ACC112 (cell line): ENCODE data around the gene FAM81B.
"Not testable (repeated sequence)": the region's sequence is repeated elsewhere in the genome, so short reads cannot be mapped to it uniquely, and the experiment has no call there.

Experiments
- H2AFZ ChIP-seq: fragments of 200-600 bp; sonication (generic); one replicate; pipeline ENCODE4 v1.6.0; 2017; ENCODE audit warnings: antibody characterized with exemption, low read length; ENCODE audit not compliant: unreplicated experiment
- H3K27ac ChIP-seq: fragments of 200-600 bp; sonication (generic); 2 replicates; pipeline ENCODE4 v1.5.1; 2014; ENCODE audit warnings: low read depth, mild to moderate bottlenecking, antibody characterized with exemption, low read length, moderate library complexity
- H3K27me3 ChIP-seq: fragments of 200-600 bp; sonication (generic); 2 replicates; pipeline ENCODE4 v1.6.1; 2014; ENCODE audit warnings: mild to moderate bottlenecking, antibody characterized with exemption, low read length, moderate library complexity, mixed read lengths; ENCODE audit not compliant: insufficient read depth
- H3K36me3 ChIP-seq: fragments of 200-600 bp; sonication (generic); 2 replicates; pipeline ENCODE4 v1.6.1; 2016; ENCODE audit warnings: mild to moderate bottlenecking, antibody characterized with exemption, low read length, moderate library complexity, mixed read lengths; ENCODE audit not compliant: insufficient read depth
- H3K4me1 ChIP-seq: fragments of 200-600 bp; sonication (generic); one replicate; pipeline ENCODE4 v1.6.1; 2016; ENCODE audit warnings: low read length, mixed read lengths; ENCODE audit not compliant: insufficient read depth, unreplicated experiment, control insufficient read depth
- H3K4me3 ChIP-seq: fragments of 200-600 bp; sonication (generic); 2 replicates; pipeline ENCODE4 v1.5.1; 2014; ENCODE audit warnings: mild to moderate bottlenecking, low read depth, low read length
- H3K79me2 ChIP-seq: fragments of 200-600 bp; sonication (generic); one replicate; pipeline ENCODE4 v1.6.0; 2016; ENCODE audit warnings: low read length; ENCODE audit not compliant: control insufficient read depth, unreplicated experiment, insufficient read depth

FAM81B gene, protein sequence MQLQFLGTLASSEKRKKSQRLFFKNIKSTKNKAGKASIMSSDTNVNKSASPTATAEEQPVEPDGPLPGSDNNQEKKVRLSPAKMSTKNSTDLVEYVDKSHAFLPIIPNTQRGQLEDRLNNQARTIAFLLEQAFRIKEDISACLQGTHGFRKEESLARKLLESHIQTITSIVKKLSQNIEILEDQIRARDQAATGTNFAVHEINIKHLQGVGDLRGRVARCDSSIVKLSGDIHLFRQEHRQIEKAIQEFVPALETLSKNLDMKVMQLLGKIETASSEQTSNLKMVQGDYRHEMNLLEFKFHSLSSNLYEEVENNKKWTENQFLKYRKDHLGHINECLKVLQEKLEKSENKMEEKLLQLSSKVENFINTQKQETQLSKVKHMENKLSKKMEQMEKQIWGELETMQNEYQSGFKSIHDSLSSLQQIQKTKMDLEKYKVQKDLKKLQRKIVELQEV

GRCh38 chr5:95390812-95391492 lies at the start of gene FAM81B:
Gene FAM81B, plus strand, starts transcription at chr5:95391366. Its CDS starts 24 bp downstream, at chr5:95391390.
- Histone ChIP-seq H3K4me1 (no peaks in the 10 kb centered on the region), H3K36me3 (no peaks in the 10 kb centered on the region), H3K27ac (peak within 1 kb of the TSS; percentile 13; the same call in 1 of the 2 replicates), H3K79me2 (no peaks in the 10 kb centered on the region), H3K27me3 (no peaks in the 10 kb centered on the region), H2AFZ (no peak within 1 kb of the TSS), H3K4me3 (no peak within 1 kb of the TSS)

GRCh38 chr5:95341444-95341843 lies 49.7 kb upstream of the FAM81B start:
- not testable (repeated sequence) for H2AFZ ChIP-seq, H3K4me3 ChIP-seq, H3K36me3 ChIP-seq, H3K27ac ChIP-seq, H3K79me2 ChIP-seq, H3K27me3 ChIP-seq, H3K4me1 ChIP-seq

GRCh38 chr5:95347506-95348120 lies 43.6 kb upstream of the FAM81B start:
- Histone ChIP-seq H3K27me3 (peaks cover 42% of the 10 kb centered on the region), H3K27ac (no peak overlapping the region), H3K79me2 (no peaks in the 10 kb centered on the region), H3K4me1 (no peaks in the 10 kb centered on the region), H3K36me3 (no peaks in the 10 kb centered on the region), H3K4me3 (no peak overlapping the region), H2AFZ (no peak overlapping the region)

GRCh38 chr5:95350631-95351030 lies 40.5 kb upstream of the FAM81B start:
- no peak overlapping the region for H3K4me3 ChIP-seq
- no peaks in the 10 kb centered on the region for H3K36me3 ChIP-seq
- H3K27ac ChIP-seq = no peak overlapping the region

DNA sequence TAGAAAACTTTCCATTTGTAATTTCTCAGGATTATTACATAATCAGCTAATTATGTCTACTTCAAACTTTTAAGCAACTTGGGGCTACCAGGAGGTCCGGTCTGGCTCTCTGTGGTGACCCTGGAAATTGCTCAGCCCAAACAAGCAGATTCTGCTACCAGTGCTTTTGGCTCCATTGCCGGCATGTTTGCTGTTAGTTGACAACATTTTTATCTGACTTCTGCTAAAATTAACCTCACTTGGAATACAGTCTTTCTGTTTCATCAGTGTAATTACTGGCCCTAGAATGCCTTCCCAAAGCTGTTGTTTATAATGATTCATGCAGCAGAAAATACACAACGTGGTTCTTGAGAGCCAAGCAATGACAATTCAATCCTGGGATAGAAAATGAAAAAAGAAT lies 38.5 kb upstream of the FAM81B start:
- Histone ChIP-seq H3K4me1 (no peaks in the 10 kb centered on the region), H3K27ac (no peak overlapping the region), H2AFZ (no peak overlapping the region), H3K79me2 (no peaks in the 10 kb centered on the region), H3K36me3 (no peaks in the 10 kb centered on the region), H3K4me3 (no peak overlapping the region), H3K27me3 (peaks cover 55% of the 10 kb centered on the region)

More at GRCh38 chr5:95350631-95351030, 40.5 kb upstream of the FAM81B start:
- Histone ChIP-seq H3K4me1 (no peaks in the 10 kb centered on the region), H3K79me2 (no peaks in the 10 kb centered on the region), H3K27me3 (peaks cover 50% of the 10 kb centered on the region), H2AFZ (no peak overlapping the region)

DNA sequence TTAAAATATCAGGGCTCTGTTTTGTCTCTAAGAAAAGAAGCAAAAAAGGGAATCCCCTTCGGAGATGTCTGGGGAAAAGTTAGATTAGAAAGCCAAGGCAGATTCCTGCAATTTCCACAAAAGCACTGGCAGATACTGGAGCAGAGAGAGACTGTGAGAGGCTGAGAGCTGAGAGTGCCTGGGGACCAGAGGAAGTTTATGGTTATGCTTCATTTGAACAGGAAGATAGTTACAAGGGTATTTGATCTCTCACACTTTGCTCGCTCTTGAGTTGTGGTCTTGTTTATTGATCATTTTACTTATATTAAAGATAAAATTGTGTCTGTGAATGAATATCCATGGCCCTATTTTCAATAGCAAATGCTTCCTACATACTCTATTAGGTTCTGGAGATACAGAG lies 32.8 kb upstream of the FAM81B start:
- no peak overlapping the region for H2AFZ ChIP-seq
- H3K79me2 ChIP-seq = no peaks in the 10 kb centered on the region
- no peak overlapping the region for H3K4me3 ChIP-seq
- H3K27ac ChIP-seq = no peak overlapping the region
- H3K27me3 ChIP-seq = peaks cover 32% of the 10 kb centered on the region
- no peaks in the 10 kb centered on the region for H3K4me1 ChIP-seq
- H3K36me3 ChIP-seq = no peaks in the 10 kb centered on the region

GRCh38 chr5:95358848-95359247 lies 32.3 kb upstream of the FAM81B start:
- Histone ChIP-seq H3K4me1 (no peaks in the 10 kb centered on the region), H3K27me3 (peaks cover 35% of the 10 kb centered on the region), H2AFZ (no peak overlapping the region), H3K4me3 (no peak overlapping the region), H3K36me3 (no peaks in the 10 kb centered on the region), H3K27ac (no peak overlapping the region), H3K79me2 (no peaks in the 10 kb centered on the region)

DNA sequence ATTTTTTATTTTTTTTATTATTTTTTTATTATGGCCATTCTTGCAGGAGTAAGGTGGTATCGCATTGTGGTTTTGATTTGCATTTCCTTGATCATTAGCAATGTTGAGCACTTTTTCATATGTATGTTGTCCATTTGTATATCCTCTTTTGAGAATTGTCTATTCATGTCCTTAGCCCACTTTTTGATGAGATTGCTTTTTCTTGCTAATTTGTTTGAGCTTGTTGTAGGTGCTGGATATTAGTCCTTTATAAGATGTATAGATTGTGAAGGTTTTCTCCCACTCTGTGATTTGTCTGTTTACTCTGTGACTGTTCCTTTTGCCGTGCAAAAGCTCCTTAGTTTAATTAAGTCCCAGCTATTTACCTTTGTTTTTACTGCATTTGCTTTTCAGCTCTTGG lies 30.5 kb upstream of the FAM81B start:
- H3K79me2 ChIP-seq, H3K4me1 ChIP-seq, H3K4me3 ChIP-seq, H3K36me3 ChIP-seq, H2AFZ ChIP-seq, H3K27ac ChIP-seq: not testable (repeated sequence)
- peaks cover 37% of the 10 kb centered on the region for H3K27me3 ChIP-seq

DNA sequence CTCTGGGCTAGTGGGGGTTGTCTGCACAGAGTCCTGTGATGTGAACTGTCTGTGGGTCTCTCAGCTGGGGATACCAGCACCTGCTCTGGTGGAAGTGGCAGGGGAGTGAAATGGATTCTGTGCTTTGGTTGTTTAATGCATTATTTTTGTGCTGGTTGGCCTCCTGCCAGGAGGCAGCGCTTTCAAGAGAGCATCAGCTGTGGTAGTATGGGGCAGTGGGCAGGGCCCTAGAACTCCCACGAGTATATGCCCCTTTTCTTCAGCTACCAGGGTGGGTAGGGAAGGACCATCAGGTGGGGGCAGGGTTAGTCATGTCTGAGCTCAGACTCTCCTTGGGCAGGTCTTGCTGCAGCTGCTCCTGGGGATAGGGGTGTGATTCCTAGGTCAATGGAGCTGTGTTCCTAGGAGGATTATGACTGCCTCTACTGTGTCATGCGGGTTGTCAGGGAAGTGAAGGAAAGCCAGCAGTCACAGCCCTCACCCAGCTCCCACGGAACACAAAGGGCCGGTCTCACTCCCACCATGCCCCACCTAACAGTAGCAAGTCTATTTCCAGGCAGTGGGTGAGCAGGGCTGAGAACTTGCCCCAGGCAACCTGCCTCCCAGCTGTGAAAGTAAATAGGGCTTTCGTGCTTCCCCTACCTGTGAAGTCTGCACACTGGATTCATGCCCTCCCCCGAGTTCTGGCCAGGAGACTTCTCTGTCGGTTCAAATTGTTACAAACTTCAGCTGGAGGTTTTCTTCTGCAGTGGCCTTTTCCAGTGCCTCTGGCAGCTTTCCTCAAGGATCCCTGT lies 25.7 kb upstream of the FAM81B start:
- Histone ChIP-seq H3K4me3 (no peak overlapping the region), H3K79me2 (no peaks in the 10 kb centered on the region), H3K27ac (no peak overlapping the region), H3K4me1 (no peaks in the 10 kb centered on the region), H3K27me3 (peaks cover 23% of the 10 kb centered on the region; the same call in 1 of the 2 replicates), H3K36me3 (no peaks in the 10 kb centered on the region), H2AFZ (no peak overlapping the region)

DNA sequence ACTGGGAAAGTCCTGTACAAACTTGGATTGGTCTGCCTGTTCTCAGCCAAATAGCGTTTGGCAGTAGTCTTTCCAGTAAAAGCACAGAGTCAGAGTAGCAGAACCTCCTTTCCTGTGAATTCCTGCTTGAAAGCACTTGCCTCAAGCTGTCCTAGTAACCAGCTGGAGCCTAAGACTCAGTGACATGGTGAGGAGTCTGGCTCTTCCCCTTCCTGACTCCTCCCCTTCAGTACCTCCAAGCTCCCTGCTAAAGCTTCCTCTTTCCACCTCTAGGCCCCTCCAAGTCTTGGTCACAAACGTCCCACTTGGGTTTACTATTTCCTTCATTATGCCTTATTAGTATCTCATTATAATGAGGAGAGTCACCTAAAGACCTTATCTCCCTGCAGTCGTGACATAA lies 21.4 kb upstream of the FAM81B start:
- Histone ChIP-seq H3K4me1 (no peaks in the 10 kb centered on the region), H3K27me3 (peaks cover 17% of the 10 kb centered on the region; the same call in 1 of the 2 replicates), H3K36me3 (no peaks in the 10 kb centered on the region), H3K4me3 (no peak overlapping the region), H3K27ac (no peak overlapping the region), H3K79me2 (no peaks in the 10 kb centered on the region), H2AFZ (no peak overlapping the region)
